Measurements from ENCODE around the gene CRAMP1.
"Not testable (repeated sequence)": the region's sequence is repeated elsewhere in the genome, so short reads cannot be mapped to it uniquely, and the experiment has no call there.

The CRAMP1 gene

DNA sequence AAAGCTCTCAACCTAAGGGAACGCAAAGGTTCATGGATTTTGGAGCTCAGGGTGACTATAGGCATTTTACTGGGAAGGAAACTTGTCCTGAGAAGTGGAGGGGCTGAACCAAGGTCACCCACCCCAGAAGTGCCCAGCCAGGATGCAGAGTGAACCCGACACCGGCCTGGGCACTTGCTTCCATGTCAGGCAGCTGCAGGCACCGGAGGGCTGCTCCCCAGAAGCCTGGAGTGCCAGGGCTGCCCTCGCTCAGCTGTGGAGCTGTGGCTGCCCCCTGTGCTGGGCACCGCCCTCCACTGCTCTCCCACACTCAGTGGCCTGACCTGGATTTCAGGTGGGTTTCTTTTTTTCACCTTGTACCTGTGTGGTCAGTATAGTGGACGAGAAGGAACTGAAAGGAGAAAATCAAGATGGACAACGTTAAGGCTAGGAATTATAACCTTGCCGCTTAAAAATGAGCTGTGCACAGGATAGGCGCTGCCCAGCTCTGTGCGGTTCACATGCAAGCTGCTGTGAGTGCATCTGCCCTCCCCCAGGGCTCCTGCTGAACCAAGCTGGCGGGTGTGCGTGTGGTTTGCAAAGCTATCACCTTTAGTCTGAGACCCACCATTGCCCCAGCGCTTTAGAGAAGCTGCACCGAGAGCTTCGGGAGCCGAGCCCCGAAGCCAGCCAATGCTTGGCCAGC lies 96.1 kb downstream of the CRAMP1 start:
- no peak for DNase-seq (ENCODE audit: low read depth in 1 of 2, low spot score in 1 of 2)

DNA sequence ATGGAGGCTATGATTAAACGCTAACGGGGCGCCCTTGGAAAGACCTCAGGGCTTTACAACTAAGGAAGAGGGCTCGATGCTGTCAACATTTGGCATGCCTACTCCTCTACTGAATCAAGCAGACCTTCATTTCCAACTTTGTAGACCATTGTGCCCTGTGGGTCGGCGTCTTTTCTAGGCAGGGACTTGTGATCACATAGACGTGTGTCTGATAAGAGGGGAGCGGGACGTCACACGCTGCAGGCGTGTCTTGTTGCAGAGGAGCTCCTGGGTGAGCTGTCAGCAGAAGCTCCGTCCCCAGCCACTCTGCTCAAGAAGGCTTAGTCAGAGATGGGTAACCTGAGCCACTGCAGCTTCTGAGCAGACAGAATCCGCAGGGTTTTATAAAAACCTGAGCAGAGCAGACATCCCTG lies 96.6 kb downstream of the CRAMP1 start:
- no peak for DNase-seq (ENCODE audit: low read depth in 1 of 2, low spot score in 1 of 2)

DNA sequence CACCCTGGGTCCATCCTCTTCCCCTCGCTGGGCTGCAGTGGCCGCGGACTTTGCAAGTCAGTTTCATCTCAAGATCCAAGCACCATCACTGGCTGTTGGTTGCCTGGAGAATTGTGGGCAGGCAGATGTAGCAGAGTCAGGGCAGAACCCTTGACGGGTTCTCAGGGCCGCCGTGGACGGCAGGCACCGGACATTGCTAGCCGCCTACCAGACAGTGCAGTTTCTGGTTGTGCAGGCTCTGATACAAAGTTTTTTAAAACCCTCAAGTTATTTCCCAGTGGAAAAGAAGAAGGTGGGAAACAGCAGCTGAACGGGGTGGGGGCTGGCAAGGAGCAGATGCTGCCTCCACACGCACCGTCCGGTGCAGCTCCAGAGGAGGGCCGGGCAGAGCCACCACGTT lies 97.2 kb downstream of the CRAMP1 start:
- DNase-seq (ENCODE audit: low read depth in 1 of 2, low spot score in 1 of 2): no peak

DNA sequence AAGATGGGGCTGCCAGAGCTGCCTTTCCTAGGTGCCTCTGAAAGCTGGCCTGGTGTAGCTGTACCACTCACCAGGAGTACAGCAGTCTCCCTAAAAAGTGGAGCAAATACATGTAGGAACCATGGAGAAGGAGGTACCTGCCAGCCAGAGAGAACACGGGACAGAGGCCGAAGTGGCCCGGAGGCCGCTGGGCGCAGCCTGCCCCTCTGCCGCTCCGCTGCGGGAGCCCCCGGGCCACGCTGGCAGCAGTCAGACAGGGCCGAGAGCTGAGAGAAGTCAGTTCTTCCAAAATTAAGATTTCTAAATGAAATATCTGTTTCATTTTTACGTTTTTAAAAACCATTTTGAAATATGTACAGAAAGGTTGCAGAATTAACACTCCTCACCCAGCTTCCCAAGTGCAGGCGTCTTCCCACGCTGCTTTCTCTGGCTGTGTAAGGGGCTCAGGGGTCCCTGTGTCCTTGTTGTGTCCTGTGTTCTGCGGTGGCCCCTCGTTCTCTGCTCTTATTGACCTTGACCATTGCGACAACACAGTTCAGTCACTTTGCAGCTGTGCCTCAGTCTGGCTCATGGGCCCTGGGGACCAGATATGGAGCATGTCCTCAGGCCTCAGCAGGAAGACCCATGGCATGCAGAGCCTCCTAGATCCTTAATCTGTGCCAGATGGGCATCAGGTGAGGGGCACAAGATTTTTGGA lies 98.8 kb downstream of the CRAMP1 start:
- DNase-seq (ENCODE audit: low read depth in 1 of 2, low spot score in 1 of 2): no peak

DNA sequence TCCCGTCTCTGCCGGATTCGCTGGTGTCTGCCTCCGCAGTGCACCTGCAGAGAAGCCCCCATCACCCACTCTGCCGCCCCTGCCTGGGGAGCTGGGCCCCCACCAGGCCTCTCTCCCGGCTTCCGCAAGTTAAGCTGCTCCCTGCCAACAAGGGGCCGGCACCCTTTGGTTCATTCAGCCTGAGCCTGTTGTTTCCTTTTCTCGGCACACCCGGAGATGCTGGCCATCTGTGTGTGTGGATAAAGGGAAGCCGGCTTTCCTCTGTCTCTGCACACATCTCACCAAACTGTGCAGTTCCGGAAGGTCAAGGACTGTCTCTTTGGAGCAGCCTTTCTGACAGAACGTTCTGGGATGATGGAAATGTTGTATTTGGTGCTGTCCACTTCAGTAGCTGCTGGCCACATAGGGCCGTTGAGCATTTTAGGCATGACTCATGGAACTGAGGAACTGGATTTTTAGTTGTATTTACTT lies 100.7 kb downstream of the CRAMP1 start:
- DNase-seq (ENCODE audit: low read depth in 1 of 2, low spot score in 1 of 2): no peak

DNA sequence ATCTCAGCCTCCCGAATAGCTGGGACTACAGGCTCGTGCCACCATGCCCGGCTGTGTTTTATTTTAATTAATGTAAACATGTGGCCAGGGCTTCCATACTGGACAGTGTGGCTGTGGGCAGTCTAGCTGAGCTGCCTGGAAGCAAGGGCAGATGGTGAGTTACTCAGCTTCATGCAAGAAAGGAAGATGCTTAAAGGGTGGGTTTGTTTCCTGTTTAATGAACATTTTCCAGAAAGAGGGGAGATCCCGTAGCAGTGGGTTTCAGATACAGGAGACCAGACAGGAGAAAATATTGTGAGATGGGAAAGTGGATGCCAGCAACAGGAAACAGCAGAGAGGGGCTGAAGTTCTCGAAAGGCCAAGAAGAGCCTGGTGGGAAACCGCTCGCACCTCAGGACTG lies 101.2 kb downstream of the CRAMP1 start:
- DNase-seq (ENCODE audit: low read depth in 1 of 2, low spot score in 1 of 2): no peak

DNA sequence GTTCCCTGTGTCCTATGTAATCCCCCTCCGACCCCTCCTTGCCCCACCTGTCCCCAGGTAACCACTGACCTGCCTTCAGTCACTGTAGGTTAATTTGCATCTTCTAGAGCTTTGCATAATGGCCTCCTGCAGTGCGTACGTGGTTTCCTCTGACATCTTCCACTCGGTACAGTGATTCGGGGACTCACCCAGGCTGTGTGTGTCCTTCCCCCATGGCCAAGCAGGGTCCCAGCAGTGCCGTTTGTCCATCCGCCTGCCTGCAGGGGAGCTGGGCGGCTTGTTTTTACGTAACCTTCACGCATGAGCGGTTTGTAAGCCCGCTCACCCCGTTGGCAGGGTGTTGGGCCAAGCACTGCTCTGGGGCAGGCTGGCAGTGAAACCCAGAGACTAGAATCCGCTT lies 101.8 kb downstream of the CRAMP1 start:
- DNase-seq (ENCODE audit: low read depth in 1 of 2, low spot score in 1 of 2): no peak

DNA sequence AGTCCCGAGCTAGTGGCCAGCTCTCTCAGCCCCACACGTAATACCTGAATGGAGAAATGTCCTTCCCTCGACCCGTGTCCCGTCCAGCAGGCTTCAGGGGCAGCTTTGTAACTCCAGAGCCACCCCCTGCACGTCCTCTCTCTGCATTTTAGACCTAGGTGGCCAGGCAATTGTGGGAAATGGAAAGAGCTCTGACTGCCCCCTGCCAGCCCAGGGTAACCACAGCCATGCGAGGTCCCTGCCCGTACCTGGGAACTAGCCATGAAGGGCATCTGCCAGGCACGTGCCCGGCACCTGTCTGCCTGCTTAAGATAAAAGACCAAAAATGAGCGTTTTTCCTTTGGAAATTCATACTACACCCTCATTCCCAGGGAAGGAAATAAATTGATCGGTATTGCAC lies 103.1 kb downstream of the CRAMP1 start:
- no peak for DNase-seq (ENCODE audit: low read depth in 1 of 2, low spot score in 1 of 2)

DNA sequence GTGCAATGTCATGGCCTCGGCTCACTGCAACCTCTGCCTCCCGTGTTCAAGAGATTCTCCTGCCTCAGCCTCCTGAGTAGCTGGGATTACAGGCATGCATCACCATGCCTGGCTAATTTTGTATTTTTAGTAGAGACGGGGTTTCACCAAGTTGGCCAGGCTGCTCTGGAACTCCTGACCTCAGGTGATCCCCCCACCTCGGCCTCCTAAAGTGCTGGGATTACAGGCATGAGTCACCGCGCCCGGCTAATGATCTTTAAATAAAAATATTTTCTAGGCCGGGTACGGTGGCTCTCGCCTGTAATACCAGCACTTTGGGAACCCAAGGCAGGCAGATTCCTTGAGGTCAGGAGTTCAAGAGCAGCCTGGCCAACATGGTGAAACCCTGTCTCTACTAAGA lies 106.1 kb downstream of the CRAMP1 start:
- not testable (repeated sequence) for DNase-seq (ENCODE audit: low read depth in 1 of 2, low spot score in 1 of 2)

DNA sequence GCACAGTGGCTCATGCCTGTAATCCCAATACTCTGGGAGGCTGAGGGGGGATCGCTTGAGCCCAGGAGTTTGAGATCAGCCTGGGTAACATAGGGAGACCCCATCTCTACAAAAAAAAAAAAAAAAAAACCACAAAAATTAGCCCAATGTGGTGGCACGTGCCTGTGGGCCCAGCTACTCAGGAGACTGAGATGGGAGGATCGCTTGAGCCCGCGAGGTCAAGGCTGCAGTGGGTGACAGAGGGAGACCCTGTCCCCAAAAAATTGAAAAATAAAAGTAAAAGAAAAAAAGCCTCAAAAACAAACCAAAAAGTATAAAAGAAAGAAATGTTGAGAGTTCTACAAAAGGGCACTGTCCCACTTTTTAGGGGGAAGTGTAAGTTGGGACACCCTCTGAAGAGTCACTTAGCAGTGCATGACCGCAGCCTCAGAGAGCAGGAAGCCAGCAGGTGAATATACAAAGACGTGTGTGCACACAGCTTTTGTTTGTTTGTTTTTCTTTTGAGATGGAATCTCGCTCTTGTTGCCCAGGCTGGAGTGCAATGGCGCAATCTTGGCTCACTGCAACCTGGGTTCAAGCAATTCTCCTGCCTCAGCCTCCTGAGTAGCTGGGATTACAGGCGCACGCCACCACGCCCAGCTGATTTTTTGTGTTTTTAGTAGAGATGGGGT lies 107.5 kb downstream of the CRAMP1 start:
- DNase-seq (ENCODE audit: low read depth in 1 of 2, low spot score in 1 of 2): not testable (repeated sequence)

DNA sequence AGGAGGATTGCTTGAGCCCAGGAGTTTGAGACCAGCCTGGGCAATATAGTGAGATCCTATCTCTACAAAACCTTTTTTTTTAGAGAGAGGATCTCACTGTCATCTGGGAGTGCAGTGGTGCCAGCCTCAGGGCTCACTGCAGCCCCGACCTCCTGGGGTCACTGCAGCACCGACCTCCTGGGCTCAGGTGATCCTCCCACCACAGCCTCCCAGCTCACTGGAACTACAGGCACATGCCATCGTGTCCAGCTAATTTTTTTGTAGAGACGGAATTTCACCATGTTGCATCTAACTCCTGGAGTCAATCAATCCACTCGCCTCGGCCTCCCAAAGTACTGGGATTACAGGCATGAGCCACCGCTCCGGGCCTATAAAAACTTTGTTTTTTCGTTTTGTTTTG lies 109.2 kb downstream of the CRAMP1 start:
- DNase-seq (ENCODE audit: low read depth in 1 of 2, low spot score in 1 of 2): no peak

DNA sequence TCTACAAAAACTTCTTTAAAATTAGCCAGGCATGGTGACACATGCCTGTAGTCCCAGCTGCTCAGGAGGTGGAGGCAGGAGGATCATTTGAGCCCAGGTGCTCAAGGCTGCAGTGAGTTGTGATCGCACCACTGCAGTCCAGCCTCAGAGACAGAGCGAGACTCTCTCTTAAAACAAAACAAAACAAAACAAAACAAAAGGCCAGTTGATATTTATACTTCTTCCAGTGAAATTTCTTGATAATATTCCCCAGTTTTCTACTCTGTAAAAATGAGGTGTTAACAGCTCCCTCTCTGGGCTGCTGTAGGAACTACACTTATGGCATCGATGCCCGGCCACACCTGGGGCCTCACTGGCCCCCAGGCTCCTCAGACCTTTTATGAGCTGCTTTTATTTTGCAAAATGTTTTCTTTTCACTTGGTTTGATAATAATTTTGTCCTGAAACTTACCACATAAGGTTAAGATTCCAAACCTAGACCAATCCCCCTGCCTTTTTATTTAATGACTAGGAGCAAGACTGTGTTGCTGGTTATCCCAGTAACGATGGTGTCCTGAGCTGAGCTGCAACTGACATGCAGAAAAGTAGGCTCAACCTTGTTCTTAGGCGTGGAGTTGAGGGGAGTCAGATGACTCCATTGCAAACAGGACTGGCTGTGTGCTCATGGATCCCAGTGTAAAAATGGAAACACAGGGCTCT lies 111.4 kb downstream of the CRAMP1 start:
- no peak for DNase-seq (ENCODE audit: low read depth in 1 of 2, low spot score in 1 of 2)

DNA sequence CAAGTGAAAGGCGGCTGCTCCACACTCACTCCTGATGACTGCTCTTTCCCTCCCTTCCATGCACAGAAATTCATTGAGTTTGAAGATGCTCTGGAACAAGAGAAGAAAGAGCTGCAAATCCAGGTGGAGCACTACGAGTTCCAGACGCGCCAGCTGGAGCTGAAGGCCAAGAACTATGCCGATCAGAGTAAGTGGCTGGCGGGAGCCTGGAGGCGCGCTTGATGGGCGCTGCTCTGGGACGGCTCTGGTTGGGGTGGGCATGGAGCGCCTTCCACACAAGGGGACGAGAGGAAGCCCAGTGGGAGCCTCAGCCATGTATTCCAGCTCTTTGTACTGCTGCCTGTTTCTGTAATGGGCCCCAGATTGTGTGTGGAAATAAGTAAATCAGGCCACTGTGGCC lies 112.3 kb downstream of the CRAMP1 start:
- DNase-seq (ENCODE audit: low read depth in 1 of 2, low spot score in 1 of 2): no peak

DNA sequence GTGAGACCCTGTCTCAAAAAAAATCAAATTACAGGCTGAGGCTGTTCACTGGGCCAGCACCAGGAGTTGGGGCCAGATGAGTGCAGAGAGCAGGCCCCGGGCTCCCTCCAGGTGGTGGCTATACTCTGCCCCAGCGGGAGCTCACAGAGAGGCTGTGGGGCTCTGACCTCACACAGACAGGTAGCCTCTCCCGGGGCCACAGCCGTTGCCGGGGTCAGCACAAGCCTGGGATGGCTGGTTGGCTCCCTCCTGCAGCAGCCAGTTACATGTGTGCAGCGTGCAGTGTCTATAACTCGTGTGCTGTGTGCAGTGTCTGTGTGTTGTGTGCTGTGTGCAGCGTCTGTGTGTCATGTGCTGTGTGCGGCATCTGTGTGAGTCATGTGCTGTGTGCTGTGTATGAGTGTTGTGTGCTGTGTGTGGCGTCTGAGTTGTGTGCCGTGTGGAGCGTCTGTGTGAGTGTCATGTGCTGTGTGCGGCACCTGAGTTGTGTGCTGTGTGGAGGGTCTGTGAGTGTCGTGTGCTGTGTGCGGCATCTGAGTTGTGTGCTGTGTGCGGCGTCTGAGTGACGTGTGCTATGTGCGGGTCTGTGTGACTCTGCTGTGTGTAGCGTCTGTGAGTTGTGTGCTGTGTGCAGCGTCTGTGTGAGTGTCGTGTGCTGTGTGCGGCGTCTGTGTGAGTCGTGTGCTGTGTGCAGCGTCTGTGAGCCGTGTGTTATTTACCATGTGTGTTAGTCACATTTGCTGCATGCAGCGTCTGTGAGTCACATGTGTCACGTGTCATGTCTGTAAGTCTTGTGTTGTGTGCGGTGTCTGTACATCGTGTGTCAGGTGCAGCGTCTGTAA lies 114.7 kb downstream of the CRAMP1 start:
- no peak for DNase-seq (ENCODE audit: low read depth in 1 of 2, low spot score in 1 of 2)

All from activated CD4-positive, alpha-beta T cell treated with anti-CD3 and anti-CD28 coated beads, Interleukin-2, amount 50 U/mL, for 24 hours (primary cell).